ENCODE data around the gene CD44. TPM values are rescaled to one million over a fixed set of nuclear protein-coding genes. Genes with fewer than 3 reads are reported as not detected.

The CD44 gene
- polyA plus RNA-seq, 2 of the 4 experiments (the other 2 are of a cell fraction) = 309 to 585 TPM

DNA sequence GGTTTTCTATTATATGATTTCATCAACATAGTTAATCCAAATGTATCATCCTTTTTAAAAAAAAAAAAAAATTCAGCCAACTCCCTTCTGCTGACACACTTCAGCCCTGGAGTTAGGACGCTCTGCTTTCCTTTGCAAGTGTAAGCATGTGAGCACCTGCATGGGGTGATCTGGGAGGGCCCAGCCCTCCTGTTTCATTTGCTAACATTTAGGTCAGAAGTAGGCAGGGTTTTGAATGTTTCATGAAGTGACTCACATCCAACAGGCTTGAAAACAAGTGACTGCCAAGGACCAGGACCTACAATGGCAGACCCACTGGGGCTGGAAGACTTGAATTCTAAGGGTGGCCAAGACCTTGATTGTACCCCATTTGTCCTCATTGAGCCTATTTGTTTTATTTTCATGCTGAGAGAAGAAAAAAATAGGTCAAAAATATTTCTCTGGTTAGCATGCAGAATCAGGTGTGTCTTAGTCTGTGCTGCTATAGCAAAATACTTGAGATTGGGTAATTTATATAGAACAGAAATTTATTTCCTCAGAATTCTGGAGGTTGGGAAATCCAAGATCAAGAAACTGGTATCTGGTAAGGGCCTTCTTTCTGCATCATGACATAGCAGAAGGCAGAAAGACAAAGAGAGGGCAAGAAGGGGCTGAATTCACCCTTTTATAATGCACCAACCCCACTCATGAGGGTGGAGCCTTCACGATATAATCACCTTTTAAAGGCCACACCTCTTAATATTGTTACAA is 137.6 kb downstream of the CD44 start:
- DNase-seq (ENCODE audit: low read depth in 1 of 2, low spot score in 1 of 2) = peak in 1 of 2 experiments; percentile 25
- peak; percentile 33 to 44; a peak in 3 of 6 replicates for ATAC-seq
- FAIRE-seq = no peak

DNA sequence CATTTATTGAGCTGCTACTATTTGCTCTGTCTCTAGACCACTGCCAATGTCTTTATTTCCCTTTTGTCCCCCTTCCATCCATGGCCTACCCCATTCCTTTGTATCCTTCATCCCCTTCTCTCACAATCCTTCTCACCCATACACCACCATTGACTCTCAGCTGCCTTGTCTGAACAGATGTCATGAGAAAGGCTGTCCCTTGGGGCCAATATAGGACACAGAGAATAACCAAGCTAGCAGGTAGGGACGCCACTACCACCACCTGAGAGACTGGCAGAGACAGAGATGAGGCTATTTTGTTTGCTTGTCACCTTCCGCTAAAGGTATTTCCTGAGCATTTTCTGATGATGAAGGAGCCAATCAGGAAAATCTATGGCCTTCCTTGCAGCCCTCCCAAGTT is 138.9 kb downstream of the CD44 start:
- WGBS (ENCODE audit: missing lambda C conversion rate) = 79% methylated on average over 2 of the region's 2 CpGs
- Histone ChIP-seq H3K9me3 (no peaks in the 10 kb centered on the region), H3K4me3 (no peak overlapping the region), H3K27ac (no peak overlapping the region), H3K4me2 (no peak overlapping the region), H3K4me1 (peaks cover 36% of the 10 kb centered on the region)
- TF ChIP-seq, protein P1, sequence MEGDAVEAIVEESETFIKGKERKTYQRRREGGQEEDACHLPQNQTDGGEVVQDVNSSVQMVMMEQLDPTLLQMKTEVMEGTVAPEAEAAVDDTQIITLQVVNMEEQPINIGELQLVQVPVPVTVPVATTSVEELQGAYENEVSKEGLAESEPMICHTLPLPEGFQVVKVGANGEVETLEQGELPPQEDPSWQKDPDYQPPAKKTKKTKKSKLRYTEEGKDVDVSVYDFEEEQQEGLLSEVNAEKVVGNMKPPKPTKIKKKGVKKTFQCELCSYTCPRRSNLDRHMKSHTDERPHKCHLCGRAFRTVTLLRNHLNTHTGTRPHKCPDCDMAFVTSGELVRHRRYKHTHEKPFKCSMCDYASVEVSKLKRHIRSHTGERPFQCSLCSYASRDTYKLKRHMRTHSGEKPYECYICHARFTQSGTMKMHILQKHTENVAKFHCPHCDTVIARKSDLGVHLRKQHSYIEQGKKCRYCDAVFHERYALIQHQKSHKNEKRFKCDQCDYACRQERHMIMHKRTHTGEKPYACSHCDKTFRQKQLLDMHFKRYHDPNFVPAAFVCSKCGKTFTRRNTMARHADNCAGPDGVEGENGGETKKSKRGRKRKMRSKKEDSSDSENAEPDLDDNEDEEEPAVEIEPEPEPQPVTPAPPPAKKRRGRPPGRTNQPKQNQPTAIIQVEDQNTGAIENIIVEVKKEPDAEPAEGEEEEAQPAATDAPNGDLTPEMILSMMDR (IDR thresholded peaks at IDR 0.05) = no peak
- TF ChIP-seq CHD2 (IDR thresholded peaks at IDR 0.05; ENCODE audit: low read length, partially characterized antibody) = no peak
- TF ChIP-seq, protein P2, sequence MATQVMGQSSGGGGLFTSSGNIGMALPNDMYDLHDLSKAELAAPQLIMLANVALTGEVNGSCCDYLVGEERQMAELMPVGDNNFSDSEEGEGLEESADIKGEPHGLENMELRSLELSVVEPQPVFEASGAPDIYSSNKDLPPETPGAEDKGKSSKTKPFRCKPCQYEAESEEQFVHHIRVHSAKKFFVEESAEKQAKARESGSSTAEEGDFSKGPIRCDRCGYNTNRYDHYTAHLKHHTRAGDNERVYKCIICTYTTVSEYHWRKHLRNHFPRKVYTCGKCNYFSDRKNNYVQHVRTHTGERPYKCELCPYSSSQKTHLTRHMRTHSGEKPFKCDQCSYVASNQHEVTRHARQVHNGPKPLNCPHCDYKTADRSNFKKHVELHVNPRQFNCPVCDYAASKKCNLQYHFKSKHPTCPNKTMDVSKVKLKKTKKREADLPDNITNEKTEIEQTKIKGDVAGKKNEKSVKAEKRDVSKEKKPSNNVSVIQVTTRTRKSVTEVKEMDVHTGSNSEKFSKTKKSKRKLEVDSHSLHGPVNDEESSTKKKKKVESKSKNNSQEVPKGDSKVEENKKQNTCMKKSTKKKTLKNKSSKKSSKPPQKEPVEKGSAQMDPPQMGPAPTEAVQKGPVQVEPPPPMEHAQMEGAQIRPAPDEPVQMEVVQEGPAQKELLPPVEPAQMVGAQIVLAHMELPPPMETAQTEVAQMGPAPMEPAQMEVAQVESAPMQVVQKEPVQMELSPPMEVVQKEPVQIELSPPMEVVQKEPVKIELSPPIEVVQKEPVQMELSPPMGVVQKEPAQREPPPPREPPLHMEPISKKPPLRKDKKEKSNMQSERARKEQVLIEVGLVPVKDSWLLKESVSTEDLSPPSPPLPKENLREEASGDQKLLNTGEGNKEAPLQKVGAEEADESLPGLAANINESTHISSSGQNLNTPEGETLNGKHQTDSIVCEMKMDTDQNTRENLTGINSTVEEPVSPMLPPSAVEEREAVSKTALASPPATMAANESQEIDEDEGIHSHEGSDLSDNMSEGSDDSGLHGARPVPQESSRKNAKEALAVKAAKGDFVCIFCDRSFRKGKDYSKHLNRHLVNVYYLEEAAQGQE (IDR thresholded peaks at IDR 0.05) = no peak
- TF ChIP-seq POLR2A (IDR thresholded peaks at IDR 0.05; ENCODE audit: low read length) = no peak
- TF ChIP-seq KDM5A (IDR thresholded peaks at IDR 0.05) = no peak
- TF ChIP-seq MAFK (IDR thresholded peaks at IDR 0.05; ENCODE audit: partially characterized antibody) = no peak
- ChIA-PET POLR2A (no interaction called here), CTCF (interaction anchor here (0.6 kb wide), 1 partner anchor 695 kb away, joined by 4 read pairs; no protein-coding TSS in a partner anchor)
- FAIRE-seq (no peak), DNase-seq (ENCODE audit: low read depth in 1 of 2, low spot score in 1 of 2) (no peak), ATAC-seq (no peak)

More for the DNA sequence above, 137.6 kb downstream of the CD44 start:
- Histone ChIP-seq H3K4me2 (peak overlapping the region; percentile 65), H3K4me3 (no peak overlapping the region), H3K4me1 (peaks cover 27% of the 10 kb centered on the region), H3K27ac (peak overlapping the region in 1 of 2 experiments; percentile 57; a peak in 4 of 6 replicates), H3K9me3 (no peaks in the 10 kb centered on the region)
- TF ChIP-seq ZFP36 (IDR thresholded peaks at IDR 0.05; ENCODE audit: borderline replicate concordance, partially characterized antibody) (no peak), HEYL (CRISPR knock-in tag; IDR thresholded peaks at IDR 0.05) (no peak), HDAC2 (IDR thresholded peaks at IDR 0.05) (no peak), FOSL2 (IDR thresholded peaks at IDR 0.05) (no peak), FOSL2 (CRISPR knock-in tag; IDR thresholded peaks at IDR 0.05) (no peak), SREBF2 (IDR thresholded peaks at IDR 0.05) (no peak), EP300 (IDR thresholded peaks at IDR 0.05) (no peak), TFCP2L1 (CRISPR knock-in tag; IDR thresholded peaks at IDR 0.05) (no peak), CHD2 (IDR thresholded peaks at IDR 0.05; ENCODE audit: low read length, partially characterized antibody) (no peak), CBX8 (IDR thresholded peaks at IDR 0.05) (no peak)
- TF ChIP-seq, protein P3, sequence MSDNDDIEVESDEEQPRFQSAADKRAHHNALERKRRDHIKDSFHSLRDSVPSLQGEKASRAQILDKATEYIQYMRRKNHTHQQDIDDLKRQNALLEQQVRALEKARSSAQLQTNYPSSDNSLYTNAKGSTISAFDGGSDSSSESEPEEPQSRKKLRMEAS (IDR thresholded peaks at IDR 0.05) = no peak
- TF ChIP-seq, protein P4, sequence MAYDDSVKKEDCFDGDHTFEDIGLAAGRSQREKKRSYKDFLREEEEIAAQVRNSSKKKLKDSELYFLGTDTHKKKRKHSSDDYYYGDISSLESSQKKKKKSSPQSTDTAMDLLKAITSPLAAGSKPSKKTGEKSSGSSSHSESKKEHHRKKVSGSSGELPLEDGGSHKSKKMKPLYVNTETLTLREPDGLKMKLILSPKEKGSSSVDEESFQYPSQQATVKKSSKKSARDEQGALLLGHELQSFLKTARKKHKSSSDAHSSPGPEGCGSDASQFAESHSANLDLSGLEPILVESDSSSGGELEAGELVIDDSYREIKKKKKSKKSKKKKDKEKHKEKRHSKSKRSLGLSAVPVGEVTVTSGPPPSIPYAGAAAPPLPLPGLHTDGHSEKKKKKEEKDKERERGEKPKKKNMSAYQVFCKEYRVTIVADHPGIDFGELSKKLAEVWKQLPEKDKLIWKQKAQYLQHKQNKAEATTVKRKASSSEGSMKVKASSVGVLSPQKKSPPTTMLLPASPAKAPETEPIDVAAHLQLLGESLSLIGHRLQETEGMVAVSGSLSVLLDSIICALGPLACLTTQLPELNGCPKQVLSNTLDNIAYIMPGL (CRISPR knock-in tag; IDR thresholded peaks at IDR 0.05; ENCODE audit: borderline replicate concordance) = no peak
- TF ChIP-seq, protein P5, sequence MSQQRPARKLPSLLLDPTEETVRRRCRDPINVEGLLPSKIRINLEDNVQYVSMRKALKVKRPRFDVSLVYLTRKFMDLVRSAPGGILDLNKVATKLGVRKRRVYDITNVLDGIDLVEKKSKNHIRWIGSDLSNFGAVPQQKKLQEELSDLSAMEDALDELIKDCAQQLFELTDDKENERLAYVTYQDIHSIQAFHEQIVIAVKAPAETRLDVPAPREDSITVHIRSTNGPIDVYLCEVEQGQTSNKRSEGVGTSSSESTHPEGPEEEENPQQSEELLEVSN (IDR thresholded peaks at IDR 0.05; ENCODE audit: borderline replicate concordance, low read depth) = no peak
- 76% methylated on average over 2 of the region's 2 CpGs for WGBS (ENCODE audit: missing lambda C conversion rate)
- ChIA-PET POLR2A (no interaction called here), CTCF (interaction anchor here (1.3 kb wide), 1 partner anchor 14 kb away, joined by 3 read pairs; no protein-coding TSS in a partner anchor)

All from A549 (cell line).